SU-DHL-6 (cell line): ENCODE results near the gene ITIH1.

ENCODE experiments used
- H2AFZ ChIP-seq: fragments of 200-600 bp; sonication (generic); 2 replicates; pipeline ENCODE4 v1.6.1; 2014; ENCODE audit warnings: low read depth, mild to moderate bottlenecking, moderate library complexity, mixed read lengths, antibody characterized with exemption, low read length; ENCODE audit not compliant: severe bottlenecking
- H3F3A ChIP-seq: fragments of 200-600 bp; shearing (Covaris generic); 2 replicates; pipeline ENCODE4 v1.6.0; 2016; ENCODE audit warnings: antibody characterized with exemption, mild to moderate bottlenecking; ENCODE audit not compliant: insufficient read depth
- H3K27ac ChIP-seq: fragments of 200-600 bp; sonication (generic); 2 replicates; pipeline ENCODE4 v1.5.1; 2016; ENCODE audit warnings: low read depth, mild to moderate bottlenecking, low read length, moderate library complexity, mixed read lengths
- H3K27me3 ChIP-seq: fragments of 200-600 bp; sonication (generic), shearing (Covaris generic); 2 replicates; pipeline ENCODE4 v1.6.0; 2014; ENCODE audit warnings: mild to moderate bottlenecking, low read length
- H3K36me3 ChIP-seq: fragments of 200-600 bp; sonication (generic); 2 replicates; pipeline ENCODE4 v1.6.1; 2014; ENCODE audit warnings: mild to moderate bottlenecking, low read length, mixed read lengths
- H3K4me2 ChIP-seq: fragments of 300-600, 200-600 bp; shearing (Covaris generic), sonication (generic); 2 replicates; pipeline ENCODE4 v1.6.0; 2014; ENCODE audit warnings: low read length, low read depth, mild to moderate bottlenecking; ENCODE audit not compliant: poor library complexity, severe bottlenecking
- H3K4me3 ChIP-seq: fragments of 200-600 bp; sonication (generic); 2 replicates; pipeline ENCODE4 v1.5.1; 2014; ENCODE audit warnings: antibody characterized with exemption, low read length, mild to moderate bottlenecking, mixed read lengths; ENCODE audit not compliant: insufficient read depth, poor library complexity, severe bottlenecking
- H3K79me2 ChIP-seq: fragments of 200-600 bp; sonication (generic); 2 replicates; pipeline ENCODE4 v1.6.1; 2014; ENCODE audit warnings: mild to moderate bottlenecking, low read length, moderate library complexity; ENCODE audit not compliant: insufficient read depth
- H3K9ac ChIP-seq: fragments of 200-600 bp; sonication (generic); 2 replicates; pipeline ENCODE4 v1.7.0; 2014; ENCODE audit warnings: mild to moderate bottlenecking, low read length
- H3K9me2 ChIP-seq: fragments of 200-600 bp; sonication (generic); replicated peaks from 2 replicates; pipeline ENCODE4 v1.6.1; 2014; ENCODE audit warnings: low read length; ENCODE audit not compliant: insufficient read depth
- H3K9me3 ChIP-seq: fragments of 200-600 bp; sonication (generic); 2 replicates; pipeline ENCODE4 v1.6.1; 2014; ENCODE audit warnings: low read length, mixed read lengths; ENCODE audit not compliant: insufficient read depth
- H4K20me1 ChIP-seq: fragments of 200-600 bp; sonication (generic); 2 replicates; pipeline ENCODE4 v1.6.1; 2014; ENCODE audit warnings: low read depth, mild to moderate bottlenecking, antibody characterized with exemption, low read length, moderate library complexity, mixed read lengths
- EZH2phosphoT487 ChIP-seq: fragments of 200-600 bp; sonication (generic), shearing (Covaris generic); conservative IDR thresholded peaks from 2 replicates; pipeline ENCODE4 v1.6.1; 2018; ENCODE audit warnings: mild to moderate bottlenecking, antibody characterized with exemption, low read length, moderate library complexity, mixed read lengths
- TF ChIP-seq, protein P1 (sequence below): fragments of 200-600 bp; sonication (generic); IDR thresholded peaks from one replicate; pipeline ENCODE4 v1.5.1; 2017; ENCODE audit warnings: antibody characterized with exemption, mild to moderate bottlenecking, low read length, moderate library complexity; ENCODE audit not compliant: insufficient read depth, poor library complexity, severe bottlenecking

Gene ITIH1

GRCh38 chr3:52836986-52837385 lies 59.6 kb downstream of the ITIH1 start:
- Histone ChIP-seq H3K9me3 (no peaks in the 10 kb centered on the region), H3K9me2 (no peaks in the 10 kb centered on the region), H3K27ac (no peak overlapping the region), H3K9ac (no peak overlapping the region), H3K79me2 (no peaks in the 10 kb centered on the region), H4K20me1 (no peaks in the 10 kb centered on the region), H3F3A (no peaks in the 10 kb centered on the region), H3K4me2 (no peak overlapping the region), H3K27me3 (no peaks in the 10 kb centered on the region), H2AFZ (no peak overlapping the region), H3K36me3 (no peaks in the 10 kb centered on the region), H3K4me3 (no peak overlapping the region)
- no peak for TF ChIP-seq EZH2phosphoT487
- TF ChIP-seq, protein P1, sequence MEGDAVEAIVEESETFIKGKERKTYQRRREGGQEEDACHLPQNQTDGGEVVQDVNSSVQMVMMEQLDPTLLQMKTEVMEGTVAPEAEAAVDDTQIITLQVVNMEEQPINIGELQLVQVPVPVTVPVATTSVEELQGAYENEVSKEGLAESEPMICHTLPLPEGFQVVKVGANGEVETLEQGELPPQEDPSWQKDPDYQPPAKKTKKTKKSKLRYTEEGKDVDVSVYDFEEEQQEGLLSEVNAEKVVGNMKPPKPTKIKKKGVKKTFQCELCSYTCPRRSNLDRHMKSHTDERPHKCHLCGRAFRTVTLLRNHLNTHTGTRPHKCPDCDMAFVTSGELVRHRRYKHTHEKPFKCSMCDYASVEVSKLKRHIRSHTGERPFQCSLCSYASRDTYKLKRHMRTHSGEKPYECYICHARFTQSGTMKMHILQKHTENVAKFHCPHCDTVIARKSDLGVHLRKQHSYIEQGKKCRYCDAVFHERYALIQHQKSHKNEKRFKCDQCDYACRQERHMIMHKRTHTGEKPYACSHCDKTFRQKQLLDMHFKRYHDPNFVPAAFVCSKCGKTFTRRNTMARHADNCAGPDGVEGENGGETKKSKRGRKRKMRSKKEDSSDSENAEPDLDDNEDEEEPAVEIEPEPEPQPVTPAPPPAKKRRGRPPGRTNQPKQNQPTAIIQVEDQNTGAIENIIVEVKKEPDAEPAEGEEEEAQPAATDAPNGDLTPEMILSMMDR, result no peak

GRCh38 chr3:52838561-52839267 lies 61.3 kb downstream of the ITIH1 start:
- Histone ChIP-seq H3K36me3 (no peaks in the 10 kb centered on the region), H3K4me2 (no peak overlapping the region), H3K4me3 (no peak overlapping the region), H3K27ac (no peak overlapping the region), H3K9me2 (no peaks in the 10 kb centered on the region), H3F3A (no peaks in the 10 kb centered on the region), H3K9ac (no peak overlapping the region), H4K20me1 (no peaks in the 10 kb centered on the region), H3K27me3 (no peaks in the 10 kb centered on the region), H3K9me3 (no peaks in the 10 kb centered on the region), H2AFZ (no peak overlapping the region), H3K79me2 (no peaks in the 10 kb centered on the region)
- no peak for TF ChIP-seq EZH2phosphoT487
- TF ChIP-seq, protein P1, result no peak

GRCh38 chr3:52839268-52839575 lies 61.8 kb downstream of the ITIH1 start:
- H3F3A ChIP-seq, result no peaks in the 10 kb centered on the region
- H3K27me3 ChIP-seq, result no peaks in the 10 kb centered on the region
- no peak overlapping the region for H3K9ac ChIP-seq
- no peaks in the 10 kb centered on the region for H3K79me2 ChIP-seq
- no peaks in the 10 kb centered on the region for H3K9me3 ChIP-seq
- H3K9me2 ChIP-seq, result no peaks in the 10 kb centered on the region
- H4K20me1 ChIP-seq, result no peaks in the 10 kb centered on the region
- H3K27ac ChIP-seq, result no peak overlapping the region
- H2AFZ ChIP-seq, result no peak overlapping the region
- TF ChIP-seq EZH2phosphoT487, result no peak
- TF ChIP-seq, protein P1, result no peak
- H3K36me3 ChIP-seq, result no peaks in the 10 kb centered on the region
- H3K4me2 ChIP-seq, result no peak overlapping the region
- H3K4me3 ChIP-seq, result no peak overlapping the region
